WTC11 (cell line): ENCODE measurements around the gene ARHGAP28. TPM values are rescaled to one million over a fixed set of nuclear protein-coding genes. Genes with fewer than 3 reads are reported as not detected.

Source experiments
- ATAC-seq: fragments of 200-7000 bp; cut with Tn5 transposase; 2 replicates; pipeline ENCODE4 v1.10.0; 2021; ENCODE audit warnings: mild to moderate bottlenecking, moderate library complexity
- CTCF ChIA-PET: fragments of 300-600 bp; sonication (Branson Sonifier 250); formaldehyde crosslinking; loops from one replicate; lab custom pipeline; 2021; ENCODE audit warnings: antibody characterized with exemption; lab: Charles Lee
- POLR2A ChIA-PET: fragments of 350-600 bp; sonication (Branson Sonifier 250); formaldehyde crosslinking; loops from one replicate; lab custom pipeline; 2021; ENCODE audit warnings: antibody characterized with exemption; lab: Charles Lee
- DNase-seq: peaks from one replicate; pipeline ENCODE4 v3.0.0; 2021; ENCODE audit warnings: low spot score
- H3K27ac Mint-ChIP-seq: 2 replicates; pipeline ENCODE4 v1.8.0; 2021; ENCODE audit warnings: mixed read lengths
- H3K27me3 Mint-ChIP-seq: 2 replicates; pipeline ENCODE4 v1.8.0; 2021; ENCODE audit warnings: low read depth, mild to moderate bottlenecking, moderate library complexity, mixed read lengths
- H3K36me3 Mint-ChIP-seq: 2 replicates; pipeline ENCODE4 v1.8.0; 2021; ENCODE audit warnings: mixed read lengths
- H3K4me1 Mint-ChIP-seq: 2 replicates; pipeline ENCODE4 v1.8.0; 2022; ENCODE audit warnings: mixed read lengths
- H3K4me3 Mint-ChIP-seq: 2 replicates; pipeline ENCODE4 v1.8.0; 2021; ENCODE audit warnings: mild to moderate bottlenecking, moderate library complexity, mixed read lengths
- H3K9me3 Mint-ChIP-seq: 2 replicates; pipeline ENCODE4 v1.8.0; 2021; ENCODE audit warnings: mixed read lengths
- ETV6 ChIP-seq: sonication (generic); formaldehyde crosslinking; IDR thresholded peaks from 2 replicates; pipeline ENCODE4 v1.8.1; 2022; ENCODE audit warnings: mild to moderate bottlenecking, missing genetic modification reagents
- FOXJ3 ChIP-seq: sonication (generic); formaldehyde crosslinking; IDR thresholded peaks from 2 replicates; pipeline ENCODE4 v1.9.0; 2021; ENCODE audit warnings: missing genetic modification reagents, mild to moderate bottlenecking, borderline replicate concordance
- FOXP1 ChIP-seq: sonication (generic); formaldehyde crosslinking; IDR thresholded peaks from 2 replicates; pipeline ENCODE4 v1.8.0; 2022; ENCODE audit warnings: missing genetic modification reagents, mild to moderate bottlenecking, moderate library complexity, borderline replicate concordance
- GTF2I ChIP-seq: fragments of 250-450 bp; sonication (Bioruptor Pico); conservative IDR thresholded peaks from 2 replicates; pipeline ENCODE4 v1.4.0; 2021; ENCODE audit warnings: mild to moderate bottlenecking
- IRF2 ChIP-seq: sonication (generic); formaldehyde crosslinking; IDR thresholded peaks from 2 replicates; pipeline ENCODE4 v1.8.0; 2022; ENCODE audit warnings: low read depth, missing genetic modification reagents, borderline replicate concordance
- SP1 ChIP-seq: sonication (generic); formaldehyde crosslinking; conservative IDR thresholded peaks from 2 replicates; pipeline ENCODE4 v1.8.1; 2022; ENCODE audit warnings: missing genetic modification reagents
- TCF7 ChIP-seq: sonication (generic); formaldehyde crosslinking; IDR thresholded peaks from 2 replicates; pipeline ENCODE4 v1.8.0; 2022; ENCODE audit warnings: mild to moderate bottlenecking, low read depth, missing genetic modification reagents, moderate library complexity
- TEAD1 ChIP-seq: sonication (generic); formaldehyde crosslinking; IDR thresholded peaks from 2 replicates; pipeline ENCODE4 v1.8.0; 2022; ENCODE audit warnings: mild to moderate bottlenecking, missing genetic modification reagents
- ZNF423 ChIP-seq: fragments of 250-450 bp; sonication (Bioruptor Pico); IDR thresholded peaks from 2 replicates; pipeline ENCODE4 v2.1.2; 2022; ENCODE audit warnings: mild to moderate bottlenecking, moderate library complexity
- total RNA-seq: library from RNA; stranded (reverse); gene quantifications from 3 replicates; pipeline ENCODE4 v1.2.3, GENCODE V29; 2021
- TF ChIP-seq, protein P1 (sequence below): fragments of 250-450 bp; sonication (Bioruptor Pico); IDR thresholded peaks from 2 replicates; pipeline ENCODE4 v2.1.2; 2022; ENCODE audit warnings: mild to moderate bottlenecking, moderate library complexity
- TF ChIP-seq, protein P2 (sequence below): sonication (generic); formaldehyde crosslinking; IDR thresholded peaks from 2 replicates; pipeline ENCODE4 v1.8.1; 2023; ENCODE audit warnings: mild to moderate bottlenecking, missing genetic modification reagents, moderate library complexity
- TF ChIP-seq, protein P3 (sequence below): sonication (generic); formaldehyde crosslinking; IDR thresholded peaks from 2 replicates; pipeline ENCODE4 v1.8.0; 2023; ENCODE audit warnings: missing genetic modification reagents
- TF ChIP-seq, protein P4 (sequence below): sonication (generic); formaldehyde crosslinking; IDR thresholded peaks from 2 replicates; pipeline ENCODE4 v1.8.1; 2022; ENCODE audit warnings: low read depth, missing genetic modification reagents, borderline replicate concordance
- TF ChIP-seq, protein P5 (sequence below): sonication (generic); formaldehyde crosslinking; conservative IDR thresholded peaks from 2 replicates; pipeline ENCODE4 v1.8.1; 2022; ENCODE audit warnings: mild to moderate bottlenecking, missing genetic modification reagents
- TF ChIP-seq, protein P6 (sequence below): fragments of 250-450 bp; sonication (Bioruptor Pico); IDR thresholded peaks from 2 replicates; pipeline ENCODE4 v1.9.0; 2021; ENCODE audit warnings: moderate library complexity, mild to moderate bottlenecking, inconsistent platforms, borderline replicate concordance

ARHGAP28 gene
- total RNA-seq, 1 experiment from 2014 or later, result 14.8 TPM

DNA sequence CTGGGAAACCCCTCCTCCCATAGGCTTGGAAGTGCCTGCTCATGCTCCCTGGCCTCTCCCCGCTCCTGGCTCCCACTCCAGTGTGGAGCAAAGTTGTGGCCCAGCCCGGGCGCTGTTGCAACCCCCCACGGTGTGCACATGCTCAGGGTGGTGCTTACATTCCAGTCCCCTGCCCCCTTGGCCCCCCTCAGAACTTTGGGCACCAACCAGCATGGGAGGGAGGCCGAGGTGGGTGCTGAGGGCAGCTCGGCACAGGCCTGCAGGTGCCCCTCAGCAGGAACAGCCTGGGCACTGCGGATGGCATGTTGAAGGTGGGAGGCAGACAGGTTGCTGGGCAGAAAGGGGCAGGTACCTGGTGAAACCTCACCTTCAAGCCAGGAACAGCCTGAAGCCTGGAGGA is 125.3 kb downstream of the ARHGAP28 start (continued):
- TF ChIP-seq, protein P1, sequence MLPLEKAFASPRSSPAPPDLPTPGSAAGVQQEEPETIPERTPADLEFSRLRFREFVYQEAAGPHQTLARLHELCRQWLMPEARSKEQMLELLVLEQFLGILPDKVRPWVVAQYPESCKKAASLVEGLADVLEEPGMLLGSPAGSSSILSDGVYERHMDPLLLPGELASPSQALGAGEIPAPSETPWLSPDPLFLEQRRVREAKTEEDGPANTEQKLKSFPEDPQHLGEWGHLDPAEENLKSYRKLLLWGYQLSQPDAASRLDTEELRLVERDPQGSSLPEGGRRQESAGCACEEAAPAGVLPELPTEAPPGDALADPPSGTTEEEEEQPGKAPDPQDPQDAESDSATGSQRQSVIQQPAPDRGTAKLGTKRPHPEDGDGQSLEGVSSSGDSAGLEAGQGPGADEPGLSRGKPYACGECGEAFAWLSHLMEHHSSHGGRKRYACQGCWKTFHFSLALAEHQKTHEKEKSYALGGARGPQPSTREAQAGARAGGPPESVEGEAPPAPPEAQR, result no peak

DNA sequence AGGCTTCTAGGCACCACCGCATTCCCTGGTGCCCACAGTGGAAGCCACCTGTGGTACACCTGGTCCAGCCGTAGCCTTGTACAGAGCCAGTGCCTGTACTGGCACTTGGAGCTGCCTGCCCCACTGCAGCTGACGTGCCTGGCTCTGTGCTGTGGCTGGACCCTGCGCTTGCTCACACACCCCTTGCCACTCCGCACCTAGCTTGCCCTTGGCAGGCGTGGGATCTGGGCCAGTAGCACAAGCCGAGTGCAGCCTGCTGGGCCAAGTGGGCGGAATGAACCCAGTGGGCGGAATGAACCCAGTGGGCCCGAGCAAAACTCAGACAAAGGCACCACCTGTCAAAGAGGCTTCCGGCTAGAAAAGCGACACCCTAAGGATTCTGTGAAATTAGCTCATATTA is 126.3 kb downstream of the ARHGAP28 start:
- peaks cover 29% of the 10 kb centered on the region for H3K9me3 Mint-ChIP-seq
- H3K4me3 Mint-ChIP-seq, result no peak overlapping the region
- TF ChIP-seq ZNF423 (CRISPR knock-in tag) (no peak), GTF2I (CRISPR knock-in tag) (no peak), SP1 (CRISPR knock-in tag) (no peak)
- TF ChIP-seq, protein P2, sequence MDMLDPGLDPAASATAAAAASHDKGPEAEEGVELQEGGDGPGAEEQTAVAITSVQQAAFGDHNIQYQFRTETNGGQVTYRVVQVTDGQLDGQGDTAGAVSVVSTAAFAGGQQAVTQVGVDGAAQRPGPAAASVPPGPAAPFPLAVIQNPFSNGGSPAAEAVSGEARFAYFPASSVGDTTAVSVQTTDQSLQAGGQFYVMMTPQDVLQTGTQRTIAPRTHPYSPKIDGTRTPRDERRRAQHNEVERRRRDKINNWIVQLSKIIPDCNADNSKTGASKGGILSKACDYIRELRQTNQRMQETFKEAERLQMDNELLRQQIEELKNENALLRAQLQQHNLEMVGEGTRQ (CRISPR knock-in tag), result no peak
- TF ChIP-seq, protein P3, sequence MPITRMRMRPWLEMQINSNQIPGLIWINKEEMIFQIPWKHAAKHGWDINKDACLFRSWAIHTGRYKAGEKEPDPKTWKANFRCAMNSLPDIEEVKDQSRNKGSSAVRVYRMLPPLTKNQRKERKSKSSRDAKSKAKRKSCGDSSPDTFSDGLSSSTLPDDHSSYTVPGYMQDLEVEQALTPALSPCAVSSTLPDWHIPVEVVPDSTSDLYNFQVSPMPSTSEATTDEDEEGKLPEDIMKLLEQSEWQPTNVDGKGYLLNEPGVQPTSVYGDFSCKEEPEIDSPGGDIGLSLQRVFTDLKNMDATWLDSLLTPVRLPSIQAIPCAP, result no peak
- peaks cover 43% of the 10 kb centered on the region for H3K36me3 Mint-ChIP-seq
- H3K4me1 Mint-ChIP-seq, result peaks cover 15% of the 10 kb centered on the region
- H3K27ac Mint-ChIP-seq, result no peak overlapping the region
- CTCF ChIA-PET, result no interaction called here
- POLR2A ChIA-PET, result no interaction called here
- no peak for ATAC-seq
- H3K27me3 Mint-ChIP-seq, result no peaks in the 10 kb centered on the region
- DNase-seq, result no peak

DNA sequence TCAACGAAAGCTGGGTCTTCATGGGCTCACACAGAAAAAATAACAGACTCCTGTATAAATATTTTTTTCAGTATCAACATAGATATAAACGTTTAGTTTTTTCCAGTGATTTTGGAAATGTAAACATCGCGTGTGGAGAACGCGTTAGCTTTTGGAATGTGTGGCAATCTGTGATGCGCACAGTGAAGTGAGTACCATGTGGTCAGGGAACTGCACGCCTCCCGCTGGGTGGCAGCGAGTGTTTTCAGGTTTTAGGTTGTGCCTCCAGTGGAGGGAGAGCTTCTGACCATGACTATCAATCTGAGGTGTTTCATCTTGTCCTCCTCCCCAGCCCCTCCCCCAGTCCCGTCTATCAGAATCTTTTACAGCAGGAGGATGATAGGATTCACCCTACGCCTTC is 127.8 kb downstream of the ARHGAP28 start:
- ATAC-seq (no peak; the same call in 1 of the 2 replicates), DNase-seq (no peak)
- ChIA-PET POLR2A (no interaction called here), CTCF (interaction anchor here (1.4 kb wide), 1 partner anchor 8 kb away, joined by 3 read pairs; no protein-coding TSS in a partner anchor)
- TF ChIP-seq ETV6 (CRISPR knock-in tag), result no peak
- TF ChIP-seq, protein P3, result no peak
- no peak for TF ChIP-seq TCF7 (CRISPR knock-in tag)
- TF ChIP-seq, protein P4, sequence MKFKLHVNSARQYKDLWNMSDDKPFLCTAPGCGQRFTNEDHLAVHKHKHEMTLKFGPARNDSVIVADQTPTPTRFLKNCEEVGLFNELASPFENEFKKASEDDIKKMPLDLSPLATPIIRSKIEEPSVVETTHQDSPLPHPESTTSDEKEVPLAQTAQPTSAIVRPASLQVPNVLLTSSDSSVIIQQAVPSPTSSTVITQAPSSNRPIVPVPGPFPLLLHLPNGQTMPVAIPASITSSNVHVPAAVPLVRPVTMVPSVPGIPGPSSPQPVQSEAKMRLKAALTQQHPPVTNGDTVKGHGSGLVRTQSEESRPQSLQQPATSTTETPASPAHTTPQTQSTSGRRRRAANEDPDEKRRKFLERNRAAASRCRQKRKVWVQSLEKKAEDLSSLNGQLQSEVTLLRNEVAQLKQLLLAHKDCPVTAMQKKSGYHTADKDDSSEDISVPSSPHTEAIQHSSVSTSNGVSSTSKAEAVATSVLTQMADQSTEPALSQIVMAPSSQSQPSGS, result no peak
- no peak for TF ChIP-seq FOXP1 (CRISPR knock-in tag)
- no peak for TF ChIP-seq IRF2
- TF ChIP-seq, protein P5, sequence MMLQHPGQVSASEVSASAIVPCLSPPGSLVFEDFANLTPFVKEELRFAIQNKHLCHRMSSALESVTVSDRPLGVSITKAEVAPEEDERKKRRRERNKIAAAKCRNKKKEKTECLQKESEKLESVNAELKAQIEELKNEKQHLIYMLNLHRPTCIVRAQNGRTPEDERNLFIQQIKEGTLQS (CRISPR knock-in tag), result no peak
- TF ChIP-seq, protein P6, sequence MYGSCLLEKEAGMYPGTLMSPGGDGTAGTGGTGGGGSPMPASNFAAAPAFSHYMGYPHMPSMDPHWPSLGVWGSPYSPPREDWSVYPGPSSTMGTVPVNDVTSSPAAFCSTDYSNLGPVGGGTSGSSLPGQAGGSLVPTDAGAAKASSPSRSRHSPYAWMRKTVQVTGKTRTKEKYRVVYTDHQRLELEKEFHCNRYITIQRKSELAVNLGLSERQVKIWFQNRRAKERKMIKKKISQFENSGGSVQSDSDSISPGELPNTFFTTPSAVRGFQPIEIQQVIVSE, result no peak
- no peak for TF ChIP-seq FOXJ3 (CRISPR knock-in tag)
- TF ChIP-seq TEAD1, result no peak
- Mint-ChIP-seq H3K4me3 (no peak overlapping the region), H3K27me3 (no peaks in the 10 kb centered on the region), H3K36me3 (peaks cover 28% of the 10 kb centered on the region), H3K9me3 (peaks cover 14% of the 10 kb centered on the region), H3K27ac (no peak overlapping the region), H3K4me1 (peaks cover 24% of the 10 kb centered on the region)
